CD4-positive, alpha-beta T cell treated with Interleukin-1 beta for 1 hour (primary cell): ENCODE results near the gene RSL1D1.
"Not testable (repeated sequence)": the region's sequence is repeated elsewhere in the genome, so short reads cannot be mapped to it uniquely, and the experiment has no call there.

Experiments used
- DNase-seq, 2 donors: peaks; one replicate each; pipeline ENCODE4 v3.0.0-alpha.2; 2020 to 2022

The RSL1D1 gene

GRCh38 chr16:11796227-11797165 is 54.8 kb downstream of the RSL1D1 start:
- DNase-seq, result peak; percentile 40 to 46

GRCh38 chr16:11795887-11796226 is 55.5 kb downstream of the RSL1D1 start:
- no peak for DNase-seq

GRCh38 chr16:11794996-11795886 is 56.1 kb downstream of the RSL1D1 start:
- no peak for DNase-seq

- DNase-seq, result no peak
These were observed 56.9 kb downstream of the RSL1D1 start for GRCh38 chr16:11794447-11794846.

- no peak for DNase-seq
These were observed 57.5 kb downstream of the RSL1D1 start for GRCh38 chr16:11793840-11794239.

GRCh38 chr16:11792410-11793241 is 58.7 kb downstream of the RSL1D1 start:
- DNase-seq, result no peak

GRCh38 chr16:11791144-11791828 is 60.1 kb downstream of the RSL1D1 start:
- no peak for DNase-seq

GRCh38 chr16:11788914-11789313 is 62.4 kb downstream of the RSL1D1 start:
- DNase-seq, result no peak

GRCh38 chr16:11784980-11785599 is 66.3 kb downstream of the RSL1D1 start:
- not testable (repeated sequence) for DNase-seq

GRCh38 chr16:11784381-11784780 is 67.0 kb downstream of the RSL1D1 start:
- not testable (repeated sequence) for DNase-seq

GRCh38 chr16:11784038-11784369 is 67.3 kb downstream of the RSL1D1 start:
- no peak for DNase-seq
